Caco-2 (cell line): Measurements from ENCODE around the gene TFF3. TPM values are rescaled to one million over a fixed set of nuclear protein-coding genes. Genes with fewer than 3 reads are reported as not detected.

Source experiments
- BruUV-seq: library from RNA; stranded (reverse); fragments of 400-500 nt; replicated peaks from 2 replicates; lab custom pipeline; 2021; lab: Mats Ljungman, UMichigan
- CTCF ChIA-PET: fragments of 300-600 bp; sonication (Branson Sonifier 250); formaldehyde crosslinking; loops from one replicate; lab custom pipeline; 2022; ENCODE audit warnings: antibody characterized with exemption; lab: Charles Lee
- POLR2A ChIA-PET: fragments of 300-600 bp; sonication (Branson Sonifier 250); formaldehyde crosslinking; loops from one replicate; lab custom pipeline; 2022; ENCODE audit warnings: antibody characterized with exemption; lab: Charles Lee
- DNase-seq, 2 experiments: peaks; one replicate each; pipeline versions ENCODE4 v3.0.0 to v3.0.0-alpha.2; 2020 to 2022
- H3K27me3 ChIP-seq: replicated peaks from 2 replicates; pipeline ENCODE4 v1.6.0; 2011; ENCODE audit warnings: low read length; ENCODE audit not compliant: control insufficient read depth, insufficient read depth
- H3K36me3 ChIP-seq: 2 replicates; pipeline ENCODE4 v1.5.1; 2011; ENCODE audit warnings: low read length; ENCODE audit not compliant: control insufficient read depth, insufficient read depth
- H3K4me1 ChIP-seq: fragments of 250-450 bp; sonication (Bioruptor Pico); 2 replicates; pipeline ENCODE4 v1.5.1; 2020; ENCODE audit warnings: mild to moderate bottlenecking
- H3K4me3 ChIP-seq: 2 replicates; pipeline ENCODE4 v1.5.1; 2011; ENCODE audit warnings: low read depth, mild to moderate bottlenecking, control low read depth, low read length
- H3K9me3 ChIP-seq: fragments of 250-450 bp; sonication (Bioruptor Pico); 2 replicates; pipeline ENCODE4 v1.5.1; 2020; ENCODE audit warnings: mild to moderate bottlenecking, moderate library complexity
- H3K27ac Mint-ChIP-seq: one replicate; pipeline ENCODE4 v1.8.0; 2022; ENCODE audit warnings: mixed read lengths; ENCODE audit not compliant: unreplicated experiment
- H3K27me3 Mint-ChIP-seq: one replicate; pipeline ENCODE4 v1.8.0; 2022; ENCODE audit warnings: mixed read lengths; ENCODE audit not compliant: insufficient read depth, unreplicated experiment
- H3K36me3 Mint-ChIP-seq: one replicate; pipeline ENCODE4 v1.8.0; 2022; ENCODE audit warnings: mild to moderate bottlenecking, mixed read lengths; ENCODE audit not compliant: insufficient read depth, unreplicated experiment
- H3K4me1 Mint-ChIP-seq: one replicate; pipeline ENCODE4 v1.8.0; 2022; ENCODE audit warnings: low read depth, mixed read lengths; ENCODE audit not compliant: unreplicated experiment
- H3K4me3 Mint-ChIP-seq: one replicate; pipeline ENCODE4 v1.8.0; 2022; ENCODE audit warnings: mild to moderate bottlenecking, moderate library complexity, mixed read lengths; ENCODE audit not compliant: unreplicated experiment
- H3K9me3 Mint-ChIP-seq: one replicate; pipeline ENCODE4 v1.8.0; 2022; ENCODE audit warnings: mixed read lengths; ENCODE audit not compliant: unreplicated experiment
- intact Hi-C: fragments of 100-400 bp; cut with micrococcal nuclease; formaldehyde crosslinking; loops from one replicate; pipeline ENCODE4 v1.10.0; 2022; ENCODE audit not compliant: unreplicated experiment
- total RNA-seq: library from RNA; stranded (reverse); gene quantifications from 2 replicates; pipeline ENCODE4 v1.2.3, GENCODE V29; 2022
- TF ChIP-seq, protein P1 (sequence below), 2 experiments: fragments of 200-600 bp in 1 of 2; IDR thresholded peaks; 1 replicate in 1 of 2; 2 replicates in 1 of 2; pipeline versions ENCODE4 v1.5.1 to v1.8.0; 2011 to 2022; ENCODE audit warnings: antibody characterized with exemption in 1 of 2, control low read depth in 1 of 2, inconsistent platforms in 1 of 2, low read depth in 1 of 2, low read length in 1 of 2, mild to moderate bottlenecking in 1 of 2, moderate library complexity in 1 of 2; ENCODE audit not compliant: insufficient read depth in 1 of 2, severe bottlenecking in 1 of 2, unreplicated experiment in 1 of 2

The TFF3 gene
- total RNA-seq, 1 experiment from 2014 or later, result 65.8 TPM

DNA sequence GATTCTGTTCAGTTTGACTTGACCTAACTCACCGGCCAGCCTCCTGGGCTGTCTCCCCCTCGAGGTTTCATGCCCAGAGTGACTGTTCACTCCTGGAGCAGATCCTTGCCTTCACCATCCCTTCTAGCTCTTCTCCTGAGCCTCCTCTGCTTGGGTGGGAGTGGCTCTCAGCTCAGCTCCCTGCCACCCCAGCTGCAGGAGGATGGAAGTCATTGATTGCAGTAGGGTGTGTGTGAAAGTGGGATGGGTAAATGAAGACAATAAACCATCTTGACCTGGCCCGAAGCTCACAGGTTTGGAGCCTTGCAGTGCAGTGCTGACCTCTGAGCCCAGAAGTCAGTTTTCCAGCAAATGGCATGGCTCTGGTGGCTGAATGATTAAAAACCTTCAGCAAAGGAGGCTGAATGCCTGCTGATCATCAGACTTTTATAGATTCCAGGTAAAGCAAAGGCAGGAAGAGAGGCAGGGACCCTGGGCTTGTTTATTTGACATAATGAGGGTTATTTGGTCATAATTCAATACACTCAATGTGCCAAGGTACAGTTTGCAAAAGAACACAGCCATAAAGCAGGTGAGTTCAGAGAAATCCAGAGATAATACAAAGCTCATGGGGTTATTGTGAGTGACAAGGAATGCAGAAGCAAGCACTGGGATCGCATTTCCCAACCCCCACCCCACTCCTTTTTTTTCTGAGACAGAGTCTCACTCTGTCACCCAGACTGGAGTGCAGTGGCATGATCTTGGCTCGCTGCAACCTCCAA is 17.5 kb upstream of the TFF3 start:
- Mint-ChIP-seq H3K36me3 (peaks cover 6% of the 10 kb centered on the region), H3K9me3 (peaks cover 46% of the 10 kb centered on the region), H3K4me1 (peaks cover 45% of the 10 kb centered on the region), H3K27ac (peak overlapping the region; percentile 71), H3K27me3 (no peaks in the 10 kb centered on the region), H3K4me3 (peak overlapping the region; percentile 15)
- POLR2A ChIA-PET, result no interaction called here
- TF ChIP-seq, protein P1, sequence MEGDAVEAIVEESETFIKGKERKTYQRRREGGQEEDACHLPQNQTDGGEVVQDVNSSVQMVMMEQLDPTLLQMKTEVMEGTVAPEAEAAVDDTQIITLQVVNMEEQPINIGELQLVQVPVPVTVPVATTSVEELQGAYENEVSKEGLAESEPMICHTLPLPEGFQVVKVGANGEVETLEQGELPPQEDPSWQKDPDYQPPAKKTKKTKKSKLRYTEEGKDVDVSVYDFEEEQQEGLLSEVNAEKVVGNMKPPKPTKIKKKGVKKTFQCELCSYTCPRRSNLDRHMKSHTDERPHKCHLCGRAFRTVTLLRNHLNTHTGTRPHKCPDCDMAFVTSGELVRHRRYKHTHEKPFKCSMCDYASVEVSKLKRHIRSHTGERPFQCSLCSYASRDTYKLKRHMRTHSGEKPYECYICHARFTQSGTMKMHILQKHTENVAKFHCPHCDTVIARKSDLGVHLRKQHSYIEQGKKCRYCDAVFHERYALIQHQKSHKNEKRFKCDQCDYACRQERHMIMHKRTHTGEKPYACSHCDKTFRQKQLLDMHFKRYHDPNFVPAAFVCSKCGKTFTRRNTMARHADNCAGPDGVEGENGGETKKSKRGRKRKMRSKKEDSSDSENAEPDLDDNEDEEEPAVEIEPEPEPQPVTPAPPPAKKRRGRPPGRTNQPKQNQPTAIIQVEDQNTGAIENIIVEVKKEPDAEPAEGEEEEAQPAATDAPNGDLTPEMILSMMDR (IDR thresholded peaks at IDR 0.05; ENCODE audit: insufficient read depth in 1 of 2, low read depth in 1 of 2, low read length in 1 of 2, severe bottlenecking in 1 of 2, unreplicated experiment in 1 of 2), result no peak
- BruUV-seq, result no TSS peak
- Histone ChIP-seq H3K4me1 (peaks cover 33% of the 10 kb centered on the region), H3K4me3 (no peak overlapping the region), H3K9me3 (peaks cover 15% of the 10 kb centered on the region), H3K36me3 (no peaks in the 10 kb centered on the region), H3K27me3 (no peaks in the 10 kb centered on the region)
- CTCF ChIA-PET, result interaction anchor here (0.5 to 1.4 kb wide), 3 partner anchors 17 to 49 kb away, joined by 4 read pairs; partner anchors contain the start of gene TFF3
- peak; percentile 58 to 76 for DNase-seq
- intact Hi-C loops, result loop anchor here (5.0 kb wide), 2 partner anchors 35 to 120 kb away; partner anchors contain the start of gene TFF1

DNA sequence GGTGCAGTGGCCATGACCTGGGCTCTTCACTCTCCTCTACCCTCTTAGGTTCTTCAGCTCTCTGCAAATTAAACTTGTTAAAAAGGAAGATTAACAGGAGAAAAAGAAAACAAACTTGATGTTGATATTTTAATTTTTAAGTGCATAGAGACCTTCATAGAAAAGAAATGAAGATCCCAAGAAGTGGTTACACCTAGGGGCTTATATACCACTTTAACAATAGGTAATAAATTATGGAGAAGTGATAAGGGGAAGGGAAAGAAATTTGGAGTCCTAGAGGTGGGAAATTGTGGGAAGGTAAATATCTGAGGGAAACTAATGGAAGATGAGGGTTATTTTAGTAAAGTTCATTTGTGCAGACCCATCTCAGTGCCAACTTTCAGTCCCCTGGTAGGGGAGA is 16.5 kb upstream of the TFF3 start:
- H3K27me3 Mint-ChIP-seq, result no peaks in the 10 kb centered on the region
- ChIA-PET CTCF (interaction anchor here (1.2 kb wide), 1 partner anchor 23 kb away, joined by 5 read pairs; no protein-coding TSS in a partner anchor), POLR2A (no interaction called here)

More for the DNA sequence above, 16.5 kb upstream of the TFF3 start:
- TF ChIP-seq, protein P1 (IDR thresholded peaks at IDR 0.05; ENCODE audit: insufficient read depth in 1 of 2, low read depth in 1 of 2, low read length in 1 of 2, severe bottlenecking in 1 of 2, unreplicated experiment in 1 of 2), result no peak
- Histone ChIP-seq H3K9me3 (peaks cover 15% of the 10 kb centered on the region), H3K4me3 (no peak overlapping the region), H3K36me3 (no peaks in the 10 kb centered on the region), H3K4me1 (peaks cover 33% of the 10 kb centered on the region), H3K27me3 (no peaks in the 10 kb centered on the region)
- peak overlapping the region; percentile 66 for H3K4me3 Mint-ChIP-seq
- BruUV-seq, result no TSS peak
- peaks cover 40% of the 10 kb centered on the region for H3K4me1 Mint-ChIP-seq
- no peak for DNase-seq
- intact Hi-C loops, result loop anchor here (1.0 to 5.0 kb wide), 3 partner anchors 16 to 121 kb away; partner anchors contain the start of genes TFF1 and TFF3
- H3K9me3 Mint-ChIP-seq, result peaks cover 46% of the 10 kb centered on the region
- H3K27ac Mint-ChIP-seq, result peak overlapping the region; percentile 90
- H3K36me3 Mint-ChIP-seq, result peaks cover 6% of the 10 kb centered on the region
